ENCODE results near the gene CIDEA.
"Not testable (repeated sequence)": the region's sequence is repeated elsewhere in the genome, so short reads cannot be mapped to it uniquely, and the experiment has no call there.

CIDEA gene, protein sequence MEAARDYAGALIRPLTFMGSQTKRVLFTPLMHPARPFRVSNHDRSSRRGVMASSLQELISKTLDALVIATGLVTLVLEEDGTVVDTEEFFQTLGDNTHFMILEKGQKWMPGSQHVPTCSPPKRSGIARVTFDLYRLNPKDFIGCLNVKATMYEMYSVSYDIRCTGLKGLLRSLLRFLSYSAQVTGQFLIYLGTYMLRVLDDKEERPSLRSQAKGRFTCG

DNA sequence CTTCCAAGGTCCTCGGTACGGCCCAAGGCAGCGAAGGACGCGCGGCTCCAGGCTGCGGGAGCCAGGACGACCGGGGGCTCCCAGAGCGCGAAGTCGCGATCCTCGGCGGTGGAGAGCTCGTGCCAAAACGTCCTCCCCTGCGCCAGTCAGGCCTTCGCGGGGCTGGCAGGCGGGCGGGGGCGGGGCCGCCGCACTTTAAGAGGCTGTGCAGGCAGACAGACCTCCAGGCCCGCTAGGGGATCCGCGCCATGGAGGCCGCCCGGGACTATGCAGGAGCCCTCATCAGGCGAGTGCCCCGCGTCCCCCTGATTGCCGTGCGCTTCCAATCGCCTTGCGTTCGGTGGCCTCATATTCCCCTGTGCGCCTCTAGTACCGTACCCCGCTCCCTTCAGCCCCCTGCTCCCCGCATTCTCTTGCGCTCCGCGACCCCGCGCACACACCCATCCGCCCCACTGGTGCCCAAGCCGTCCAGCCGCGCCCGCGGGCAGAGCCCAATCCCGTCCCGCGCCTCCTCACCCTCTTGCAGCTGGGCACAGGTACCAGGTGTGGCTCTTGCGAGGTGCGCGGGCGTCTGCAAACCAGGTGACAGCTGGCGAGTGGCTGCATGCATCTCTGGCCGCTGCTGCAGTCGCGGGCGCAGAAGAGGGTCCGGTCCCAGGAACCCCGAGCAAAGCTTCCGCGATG lies at the start of gene CIDEA:
Gene CIDEA, plus strand, starts transcription at position 226 of the 684 bp plus-strand sequence. Its CDS starts 23 bp downstream, at position 249.
- no peak for DNase-seq

DNA sequence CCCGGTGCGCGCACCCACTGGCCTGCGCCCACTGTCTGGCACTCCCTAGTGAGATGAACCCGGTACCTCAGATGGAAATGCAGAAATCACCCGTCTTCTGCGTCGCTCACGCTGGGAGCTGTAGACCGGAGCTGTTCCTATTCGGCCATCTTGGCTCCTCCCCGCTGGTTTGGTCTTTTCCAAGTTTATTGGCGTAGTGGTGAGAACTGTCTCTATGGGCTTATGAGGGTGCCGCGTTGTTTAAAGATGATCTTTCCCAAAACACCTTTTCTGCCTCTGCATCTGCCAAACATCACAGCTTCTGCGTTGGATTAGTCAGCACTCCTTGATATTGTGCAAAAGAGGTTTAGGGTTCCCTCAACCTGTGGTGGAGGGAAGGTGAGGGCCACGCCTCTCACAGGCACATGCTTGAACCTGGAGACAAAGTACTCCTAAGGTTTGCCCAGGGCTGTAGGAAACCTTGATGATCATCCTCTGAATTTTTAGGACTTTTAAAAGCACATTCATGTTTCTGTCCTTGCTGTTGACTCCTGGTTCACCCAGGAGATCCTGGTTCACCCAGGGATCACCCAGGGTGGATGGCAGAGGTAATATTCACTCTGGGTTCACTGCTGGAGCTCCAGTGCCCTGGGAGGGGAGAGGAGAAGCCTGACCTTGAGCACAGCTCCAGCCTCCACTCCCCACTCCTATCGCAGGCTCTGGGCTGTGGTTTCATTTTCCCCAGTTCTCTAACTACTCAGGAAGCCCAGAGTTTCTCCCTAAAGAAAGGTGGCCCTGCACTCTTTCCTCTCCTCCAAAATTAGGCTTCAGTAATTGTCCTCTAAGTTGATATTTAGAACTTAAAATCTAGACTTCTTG lies 45.6 kb upstream of the CIDEA start:
- not testable (repeated sequence) for DNase-seq

DNA sequence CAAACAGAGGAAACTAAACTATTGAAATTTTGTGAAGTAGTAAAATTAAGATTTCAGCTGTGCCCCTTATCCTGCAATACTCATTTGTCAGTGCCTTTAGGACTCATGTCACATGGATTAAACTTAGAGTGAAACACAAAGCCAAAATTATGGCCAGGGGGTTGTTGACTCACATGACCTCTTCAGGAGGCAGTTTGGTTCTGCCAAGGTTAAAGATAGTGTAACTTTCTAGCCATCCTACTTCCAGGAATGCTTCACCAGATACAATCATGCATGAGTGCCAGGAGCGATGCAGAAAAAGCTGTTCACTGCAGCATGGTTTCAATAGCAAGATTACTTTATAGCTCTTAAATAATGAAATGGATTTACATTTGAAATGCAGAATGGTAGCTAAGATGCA lies 41.9 kb upstream of the CIDEA start:
- DNase-seq: not testable (repeated sequence)

DNA sequence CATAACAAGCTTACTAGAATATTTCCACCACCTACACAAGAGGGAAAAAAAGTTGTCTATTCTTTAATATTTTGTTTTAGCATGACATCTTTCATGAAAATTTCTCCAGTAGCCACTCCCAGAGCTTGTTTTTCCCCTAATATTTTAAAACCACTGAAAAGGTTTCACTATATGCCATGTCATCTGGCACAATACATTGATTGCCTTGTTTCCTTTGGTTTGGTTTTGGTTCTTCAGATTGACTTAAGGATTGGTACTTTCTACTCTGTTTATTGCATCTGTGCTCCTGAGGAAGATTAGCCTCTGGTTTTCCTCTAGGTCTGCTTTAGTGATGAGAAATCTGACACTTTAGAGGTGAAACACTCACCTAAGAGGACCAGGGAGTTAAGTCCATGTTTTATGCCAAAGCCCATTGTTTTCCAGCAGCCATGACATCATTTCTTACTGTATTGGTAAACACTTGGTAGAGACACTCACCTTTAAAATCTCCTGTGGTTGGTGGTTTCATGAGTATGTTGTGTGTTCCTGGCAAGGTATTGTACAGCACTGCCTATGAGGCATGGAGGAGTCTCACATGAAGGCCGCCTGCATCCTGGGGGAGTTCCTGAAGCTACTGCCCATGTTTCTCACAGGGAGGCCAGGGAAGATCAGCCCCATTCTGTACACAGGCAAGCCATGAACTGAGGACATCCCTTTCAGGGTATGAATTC lies 39.7 kb upstream of the CIDEA start:
- DNase-seq: not testable (repeated sequence)

DNA sequence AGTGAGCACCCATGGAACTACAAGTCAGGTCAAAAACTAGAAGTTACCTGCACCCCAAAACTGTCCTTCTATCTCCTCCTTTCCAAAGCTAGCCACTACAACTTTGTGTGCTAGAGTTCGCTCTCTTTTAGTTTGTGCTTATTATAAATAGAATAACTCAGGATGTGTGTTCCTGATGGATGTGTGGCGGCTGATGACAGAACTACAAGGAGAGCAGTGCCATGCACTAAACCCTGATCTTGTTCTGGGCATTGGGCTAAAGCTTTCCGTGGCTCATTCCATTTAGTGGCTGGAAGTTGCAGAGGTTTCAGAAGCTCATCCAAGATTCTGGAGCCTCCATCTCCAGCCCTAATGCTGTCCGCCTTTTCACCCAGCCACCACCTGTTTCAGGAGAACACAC lies 37.7 kb upstream of the CIDEA start:
- DNase-seq: not testable (repeated sequence)

DNA sequence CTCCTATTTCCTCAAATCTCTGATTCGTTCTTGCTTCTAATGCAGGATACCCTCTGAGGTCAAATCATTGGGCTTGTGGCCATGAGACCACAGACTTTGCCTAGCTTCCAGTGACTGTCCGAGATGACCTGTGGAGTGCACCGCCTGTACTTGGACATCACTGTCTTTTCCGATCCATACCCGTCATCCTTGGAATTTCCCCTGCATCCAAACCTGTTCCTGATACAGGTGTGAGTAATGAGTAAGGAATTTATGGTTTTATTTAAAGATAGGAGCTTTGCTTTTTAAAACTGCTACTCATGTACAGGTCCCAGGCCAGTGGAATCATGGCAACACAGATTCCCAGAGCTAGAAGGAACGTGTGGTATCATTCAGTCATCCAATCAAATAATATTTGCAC lies 35.6 kb upstream of the CIDEA start:
- DNase-seq: not testable (repeated sequence)

DNA sequence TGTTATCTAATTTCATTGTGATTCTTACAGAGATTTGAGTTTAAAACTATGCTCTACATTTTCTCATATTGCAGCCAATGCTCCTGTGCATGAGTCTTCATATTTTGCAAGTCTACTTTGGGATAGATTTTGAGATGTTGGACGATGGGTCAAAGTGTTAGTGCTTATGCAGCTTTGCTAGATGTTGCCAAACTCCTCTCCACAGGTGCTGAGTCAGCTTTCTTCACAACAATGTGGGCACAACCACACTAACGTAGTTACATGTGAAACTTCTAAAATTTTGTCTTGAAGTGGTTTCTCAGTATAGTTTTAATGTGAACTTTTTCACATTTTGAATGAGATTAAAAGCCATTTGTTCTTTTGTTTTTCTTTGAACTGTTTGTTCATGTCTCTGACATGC lies 32.1 kb upstream of the CIDEA start:
- DNase-seq: not testable (repeated sequence)

DNA sequence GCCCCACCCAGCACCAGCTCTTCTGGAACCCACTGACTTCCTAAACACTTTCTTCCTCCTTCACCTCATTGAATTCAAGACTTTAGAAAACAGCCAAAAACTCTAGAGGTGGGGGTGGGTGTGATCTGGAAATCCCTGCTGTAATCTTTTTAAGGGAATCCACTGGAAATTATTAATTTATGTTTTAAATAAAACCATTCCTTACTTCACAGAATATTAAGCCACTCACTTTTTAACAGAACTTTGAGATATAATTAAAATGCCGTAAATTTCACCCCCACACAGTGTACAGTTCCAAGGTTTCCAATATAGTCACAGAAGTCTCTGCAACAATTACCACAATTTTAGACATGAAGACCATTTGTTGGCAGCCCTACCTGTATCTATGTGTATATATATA lies 30.8 kb upstream of the CIDEA start:
- not testable (repeated sequence) for DNase-seq

DNA sequence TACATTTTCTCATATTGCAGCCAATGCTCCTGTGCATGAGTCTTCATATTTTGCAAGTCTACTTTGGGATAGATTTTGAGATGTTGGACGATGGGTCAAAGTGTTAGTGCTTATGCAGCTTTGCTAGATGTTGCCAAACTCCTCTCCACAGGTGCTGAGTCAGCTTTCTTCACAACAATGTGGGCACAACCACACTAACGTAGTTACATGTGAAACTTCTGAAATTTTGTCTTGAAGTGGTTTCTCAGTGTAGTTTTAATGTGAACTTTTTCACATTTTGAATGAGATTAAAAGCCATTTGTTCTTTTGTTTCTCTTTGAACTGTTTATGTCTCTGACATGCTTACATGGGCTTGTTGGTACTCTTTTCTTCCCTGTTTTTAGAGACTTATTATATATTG lies 27.4 kb upstream of the CIDEA start:
- DNase-seq: not testable (repeated sequence)

DNA sequence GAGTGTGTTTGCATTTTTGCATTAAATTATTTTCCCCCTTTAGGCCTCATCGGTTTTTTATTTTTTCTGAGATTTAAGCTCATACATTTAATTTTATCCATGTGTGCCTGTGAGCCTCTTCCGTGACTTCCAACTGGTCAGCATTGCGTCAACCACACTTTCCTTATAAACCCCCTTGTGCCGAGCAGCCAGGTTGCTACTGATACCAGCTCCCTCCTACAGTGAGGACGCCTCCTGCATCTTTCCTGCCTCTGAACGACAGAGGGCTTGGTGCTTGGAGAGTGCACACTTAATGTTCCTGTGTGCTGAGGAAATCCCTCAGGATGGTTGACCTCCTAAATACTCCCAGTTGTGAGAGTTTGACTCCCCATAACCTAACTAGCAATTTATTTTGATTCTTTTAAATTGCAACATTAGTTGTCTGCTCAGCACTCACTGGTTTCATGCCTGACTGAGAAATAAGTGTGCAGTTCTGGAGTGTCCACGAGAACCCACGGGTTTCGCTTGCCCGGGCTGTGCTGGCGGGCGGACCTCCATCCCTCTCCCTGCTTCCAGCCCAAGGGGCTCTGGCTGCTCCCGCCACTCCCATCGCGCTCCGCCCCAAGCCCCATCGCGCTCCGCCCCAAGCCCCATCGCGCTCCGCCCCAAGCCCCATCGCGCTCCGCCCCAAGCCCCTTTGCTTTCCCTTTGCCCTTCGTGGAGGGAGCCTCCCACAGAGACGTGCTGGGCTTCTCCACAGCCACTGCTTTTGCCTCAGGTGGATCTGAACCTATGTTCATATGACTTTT lies 26.6 kb upstream of the CIDEA start:
- DNase-seq: not testable (repeated sequence)

DNA sequence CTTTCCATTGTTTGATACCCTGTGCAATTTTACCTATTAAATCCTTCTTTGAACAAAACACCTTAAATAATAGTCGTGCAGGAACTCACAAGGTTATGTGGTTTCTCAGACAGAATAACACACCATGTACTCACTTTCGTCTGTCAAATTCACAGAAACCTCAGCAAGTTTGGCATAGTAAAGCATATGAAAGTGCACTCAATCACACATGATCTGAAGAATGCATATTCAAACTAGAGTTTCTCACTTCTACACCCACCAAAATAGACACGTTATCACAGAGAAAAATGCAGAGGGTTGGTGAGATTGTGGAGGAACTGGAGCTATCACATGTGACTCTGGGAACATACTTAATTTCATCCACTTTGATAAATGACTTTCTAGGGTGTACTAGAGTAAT lies 25.9 kb upstream of the CIDEA start:
- not testable (repeated sequence) for DNase-seq

DNA sequence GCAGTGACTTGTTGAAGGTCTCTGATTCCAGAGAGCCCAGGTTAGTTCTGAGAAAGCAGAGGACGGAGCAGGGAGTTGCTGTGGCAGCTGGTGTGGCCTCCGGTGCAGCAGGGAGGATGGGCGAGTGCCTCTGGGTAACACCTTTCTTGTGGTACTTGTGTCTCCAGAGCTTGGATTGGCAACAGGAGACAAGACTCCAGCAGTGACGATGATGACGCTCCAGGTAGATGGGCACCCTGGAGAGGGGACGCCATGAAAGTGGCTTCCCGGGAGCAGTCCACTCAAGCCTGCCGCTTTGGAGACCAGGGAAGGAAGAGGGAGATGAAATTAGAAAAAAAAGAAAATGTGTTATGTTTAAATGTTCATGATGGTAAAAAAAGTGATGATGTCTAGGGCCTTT lies 23.6 kb upstream of the CIDEA start:
- not testable (repeated sequence) for DNase-seq

DNA sequence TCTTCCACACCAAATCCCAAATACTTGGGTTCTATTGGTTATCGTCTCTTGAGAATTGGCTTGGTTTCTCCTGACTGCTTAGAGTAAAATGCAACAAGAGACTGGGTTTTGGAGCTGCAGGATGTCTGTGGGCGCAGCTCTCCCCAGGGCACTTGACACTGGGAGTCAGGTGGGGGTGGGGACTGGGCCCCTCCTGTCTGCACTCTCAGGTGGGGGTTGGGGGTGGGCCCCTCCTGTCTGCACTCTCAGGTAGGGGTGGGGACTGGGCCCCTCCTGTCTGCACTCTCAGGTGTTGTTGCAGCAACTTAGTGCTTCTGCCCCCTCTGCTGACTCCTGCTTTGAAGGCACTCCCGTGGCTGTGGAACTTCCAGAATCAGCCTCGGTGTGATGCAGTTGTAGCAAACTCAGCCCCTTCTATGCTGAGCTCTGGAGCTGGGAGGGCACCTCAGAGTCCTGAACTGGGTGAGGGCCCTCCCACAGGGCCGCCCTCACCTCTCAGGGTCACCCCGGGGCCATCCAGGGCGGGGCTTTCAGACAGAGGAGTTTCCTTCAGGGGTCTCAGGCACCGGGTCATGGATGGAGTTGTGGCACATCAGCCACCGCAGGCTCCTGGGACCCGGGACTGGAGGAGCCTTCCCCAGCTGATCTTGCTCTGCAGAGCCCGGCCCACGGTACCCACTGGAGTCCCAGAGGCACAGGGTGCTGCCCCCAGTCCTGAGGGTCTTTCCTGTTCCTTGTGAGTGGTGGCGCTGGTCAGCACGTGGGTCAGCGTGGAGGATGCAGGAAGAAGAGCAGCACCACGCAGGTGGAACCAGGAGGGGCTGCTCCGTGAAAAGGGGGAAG lies 22.9 kb upstream of the CIDEA start:
- DNase-seq: no peak

DNA sequence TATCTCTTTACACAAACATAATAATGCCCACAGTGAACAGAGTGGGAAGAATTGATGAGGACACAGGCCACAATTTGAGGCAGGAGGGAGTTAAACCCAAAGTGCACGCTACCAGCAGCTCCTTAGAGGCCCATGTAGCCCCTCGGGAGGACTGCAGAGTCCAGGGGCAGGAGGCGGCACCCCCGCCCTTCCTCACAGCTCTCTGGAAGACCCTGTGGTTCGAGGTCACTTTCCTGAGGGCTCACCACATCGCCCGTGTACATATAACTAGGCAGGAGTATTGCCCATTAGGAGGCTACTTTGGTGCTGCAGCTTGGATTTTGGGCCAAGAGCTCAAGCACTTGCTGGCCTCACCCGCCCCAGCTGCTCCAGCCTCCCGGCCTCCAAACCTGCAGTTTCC lies 22.2 kb upstream of the CIDEA start:
- DNase-seq: no peak

DNA sequence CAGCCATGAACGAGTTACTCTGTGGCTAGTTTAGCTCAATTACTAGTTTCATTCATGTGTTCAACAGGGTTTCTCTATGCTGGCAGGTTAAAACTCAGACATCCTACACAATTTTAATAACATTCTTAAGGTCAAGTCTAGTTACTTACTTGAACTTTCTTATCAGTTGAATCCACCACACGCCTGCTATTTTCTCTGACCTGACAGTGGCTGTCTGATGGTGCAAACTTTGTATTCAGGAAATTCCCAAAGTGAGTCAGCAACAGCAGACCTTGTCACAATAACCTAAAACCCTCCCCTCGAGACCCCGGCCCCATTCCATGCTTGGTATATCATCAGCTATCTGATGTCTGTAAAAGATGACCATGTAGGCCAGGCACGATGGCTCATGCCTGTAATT lies 20.8 kb upstream of the CIDEA start:
- DNase-seq: no peak

DNA sequence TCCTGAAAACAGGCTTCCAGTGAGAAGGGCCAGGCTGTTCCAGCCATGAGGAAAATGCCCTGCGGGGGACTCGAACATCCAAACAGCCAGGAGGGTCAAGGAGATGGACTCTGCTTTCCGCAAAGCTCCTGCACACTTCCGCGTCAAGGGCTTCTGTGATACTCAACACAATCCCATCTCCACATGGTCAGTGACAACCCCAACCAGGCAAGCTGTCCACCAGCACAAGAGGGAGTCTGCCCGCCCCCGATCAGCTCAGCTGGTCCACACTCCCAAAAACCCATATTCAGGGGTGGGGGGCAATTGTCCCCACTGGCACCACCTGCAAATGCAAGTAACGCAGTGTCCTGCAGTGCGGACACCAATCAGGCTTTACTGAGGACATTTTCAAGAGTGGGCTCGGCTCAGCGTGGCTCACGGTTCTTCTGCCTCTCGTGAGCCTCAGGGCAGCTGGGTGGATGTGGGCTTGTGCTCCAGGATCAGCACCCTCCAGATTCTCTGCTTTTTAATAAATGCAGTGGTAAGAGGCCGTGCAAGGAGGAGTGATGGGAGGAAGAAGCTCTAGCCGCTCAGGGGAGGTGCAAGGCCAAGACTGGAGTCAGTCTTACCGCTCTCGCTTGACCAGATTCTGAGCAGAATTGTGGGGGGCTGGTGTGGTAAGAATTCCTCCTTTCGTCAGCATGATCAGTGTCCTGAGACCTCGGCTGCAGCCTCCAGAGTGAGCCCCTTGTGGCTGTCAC lies 19.5 kb upstream of the CIDEA start:
- no peak for DNase-seq

DNA sequence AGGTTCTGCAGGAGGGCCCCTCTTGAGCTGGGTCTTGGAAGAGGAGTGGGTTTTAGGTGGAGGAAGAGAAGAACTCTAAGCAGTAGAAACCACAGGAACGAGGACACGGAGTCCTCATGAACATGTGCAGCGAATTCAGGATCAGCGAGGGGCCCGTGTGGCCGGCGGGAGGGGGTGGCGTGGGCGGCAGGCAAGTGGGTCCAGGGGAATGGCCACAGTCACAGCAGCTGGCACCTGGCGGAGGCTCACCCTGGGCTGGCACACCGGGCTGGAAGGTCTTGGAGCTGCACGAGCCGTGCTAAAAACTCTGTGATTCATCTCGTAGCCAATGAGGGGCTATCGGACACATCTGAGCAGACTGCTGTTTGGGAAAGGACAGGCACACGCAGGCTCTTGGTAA lies 18.0 kb upstream of the CIDEA start:
- DNase-seq: no peak

DNA sequence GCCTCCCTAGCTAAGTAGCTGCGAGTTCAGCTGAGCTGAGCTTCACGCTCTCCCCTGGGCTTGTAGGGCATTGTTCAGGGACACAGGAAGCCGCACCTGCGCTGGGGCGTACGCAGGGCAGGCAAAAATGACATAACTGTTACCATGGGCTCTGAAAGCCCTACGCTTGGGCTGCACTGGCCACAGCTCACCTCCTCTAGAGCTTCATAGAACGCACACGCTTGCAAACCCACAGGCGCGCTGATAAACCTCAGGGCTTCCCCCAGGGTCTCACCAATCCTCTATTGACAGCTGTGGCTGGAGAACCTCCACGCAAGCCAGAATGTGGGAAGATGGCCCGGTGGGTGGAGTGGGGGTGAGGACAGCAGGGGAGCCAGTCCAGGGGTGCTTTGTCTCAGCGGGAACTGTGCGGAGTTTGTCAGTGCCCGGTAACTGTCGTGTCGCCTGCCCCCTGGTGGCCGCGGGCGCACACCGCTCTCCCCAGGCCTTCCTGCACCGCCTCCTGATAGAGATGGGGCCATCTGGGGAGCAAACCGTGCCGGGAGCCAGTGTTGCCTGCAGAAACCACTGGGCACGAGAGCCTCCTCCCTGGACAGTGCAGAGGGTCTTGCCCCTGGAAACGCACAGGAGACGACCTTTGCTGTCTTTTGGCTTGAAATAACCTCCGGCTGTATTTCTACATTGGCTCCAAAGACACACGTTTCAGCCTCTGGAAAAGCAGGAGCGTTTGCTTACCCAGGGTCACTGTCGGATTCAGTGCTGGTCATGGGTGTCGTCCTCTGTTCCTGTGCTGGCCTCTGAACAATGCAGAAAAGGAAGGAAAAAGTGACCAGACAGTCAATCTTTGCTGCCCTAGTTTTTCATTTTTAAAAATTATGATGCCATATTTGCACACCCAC lies 17.0 kb upstream of the CIDEA start:
- DNase-seq: peak; percentile 32

DNA sequence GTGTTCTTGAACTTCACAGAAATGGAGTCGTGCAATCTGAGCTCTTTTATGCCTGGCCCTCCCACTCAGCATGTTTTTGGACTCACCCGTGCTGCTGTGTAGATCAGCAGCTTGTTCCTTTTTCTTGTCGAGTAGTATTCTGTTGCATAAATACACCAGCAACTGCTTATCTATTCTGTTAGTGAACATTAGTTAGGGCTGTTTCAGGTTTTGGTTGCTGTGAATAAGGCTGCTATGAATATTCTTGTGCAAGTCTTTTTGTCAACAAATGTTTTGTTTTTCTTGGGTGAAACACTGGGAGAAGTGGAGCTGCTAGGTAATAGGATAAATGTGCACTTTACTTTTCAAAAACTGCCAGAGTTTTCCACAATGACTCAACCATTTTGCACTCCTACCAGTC lies 15.3 kb upstream of the CIDEA start:
- no peak for DNase-seq
